SK-N-SH treated with all-trans-retinoic acid at 6 μM for 48 hours (cell line): ENCODE results near the gene EHD2.

Experiments
- ATAC-seq: fragments of 200-7000 bp; cut with Tn5 transposase; 3 replicates; pipeline ENCODE4 v1.9.1; 2020; ENCODE audit warnings: mild to moderate bottlenecking, moderate library complexity
- BACH2 ChIP-seq: fragments of 250-450 bp; sonication (Bioruptor Pico); IDR thresholded peaks from 2 replicates; pipeline ENCODE4 v1.9.0; 2021; ENCODE audit warnings: mild to moderate bottlenecking, borderline replicate concordance
- CSDC2 ChIP-seq: fragments of 250-450 bp; sonication (Bioruptor Pico); IDR thresholded peaks from 2 replicates; pipeline ENCODE4 v1.5.0; 2020; ENCODE audit warnings: mild to moderate bottlenecking, moderate library complexity
- CSRNP3 ChIP-seq: fragments of 250-450 bp; sonication (Bioruptor Pico); IDR thresholded peaks from 2 replicates; pipeline ENCODE4 v1.5.1; 2021; ENCODE audit warnings: mild to moderate bottlenecking, moderate library complexity
- ESRRG ChIP-seq: fragments of 250-450 bp; sonication (Bioruptor Pico); IDR thresholded peaks from 2 replicates; pipeline ENCODE4 v1.6.1; 2021; ENCODE audit warnings: mild to moderate bottlenecking
- GLIS3 ChIP-seq: fragments of 250-450 bp; sonication (Bioruptor Pico); IDR thresholded peaks from 2 replicates; pipeline ENCODE4 v1.5.0; 2020; ENCODE audit warnings: mild to moderate bottlenecking, moderate library complexity
- ISL1 ChIP-seq: fragments of 250-450 bp; sonication (Bioruptor Pico); IDR thresholded peaks from 2 replicates; pipeline ENCODE4 v2.1.2; 2022; ENCODE audit warnings: mild to moderate bottlenecking, moderate library complexity
- OSR1 ChIP-seq: fragments of 250-450 bp; sonication (Bioruptor Pico); IDR thresholded peaks from 2 replicates; pipeline ENCODE4 v1.8.0; 2022; ENCODE audit warnings: moderate library complexity, mild to moderate bottlenecking, inconsistent platforms
- PATZ1 ChIP-seq: fragments of 250-450 bp; sonication (Bioruptor Pico); IDR thresholded peaks from 2 replicates; pipeline ENCODE4 v1.8.0; 2020; ENCODE audit warnings: mild to moderate bottlenecking, moderate library complexity, borderline replicate concordance
- POU6F1 ChIP-seq: fragments of 250-450 bp; sonication (Bioruptor Pico); IDR thresholded peaks from 2 replicates; pipeline ENCODE4 v1.8.0; 2021; ENCODE audit warnings: low read depth, mild to moderate bottlenecking, moderate library complexity, borderline replicate concordance
- RARB ChIP-seq: fragments of 250-450 bp; sonication (Bioruptor Pico); IDR thresholded peaks from 2 replicates; pipeline ENCODE4 v1.8.0; 2021; ENCODE audit warnings: mild to moderate bottlenecking, moderate library complexity
- SNAI2 ChIP-seq: fragments of 250-450 bp; sonication (Bioruptor Pico); IDR thresholded peaks from 2 replicates; pipeline ENCODE4 v1.5.0; 2020; ENCODE audit warnings: mild to moderate bottlenecking, moderate library complexity
- TCF4 ChIP-seq: fragments of 250-450 bp; sonication (Bioruptor Pico); IDR thresholded peaks from 2 replicates; pipeline ENCODE4 v1.8.0; 2021; ENCODE audit warnings: mild to moderate bottlenecking, moderate library complexity, borderline replicate concordance
- ZC3H10 ChIP-seq: fragments of 250-450 bp; sonication (Bioruptor Pico); IDR thresholded peaks from 2 replicates; pipeline ENCODE4 v1.5.1; 2021; ENCODE audit warnings: mild to moderate bottlenecking, moderate library complexity
- ZFP3 ChIP-seq: fragments of 250-450 bp; sonication (Bioruptor Pico); IDR thresholded peaks from 2 replicates; pipeline ENCODE4 v1.5.0; 2020; ENCODE audit warnings: mild to moderate bottlenecking, moderate library complexity
- ZNF70 ChIP-seq: fragments of 450-650 bp; formaldehyde crosslinking; IDR thresholded peaks from 2 replicates; pipeline ENCODE4 v1.5.0; 2020; ENCODE audit warnings: mild to moderate bottlenecking, moderate library complexity
- ZNF8 ChIP-seq: fragments of 450-650 bp; formaldehyde crosslinking; IDR thresholded peaks from 2 replicates; pipeline ENCODE4 v1.5.0; 2020; ENCODE audit warnings: mild to moderate bottlenecking, moderate library complexity

EHD2 gene

GRCh38 chr19:47790398-47790814, 77.2 kb downstream of the EHD2 start:
- ATAC-seq = peak; percentile 94
- TF ChIP-seq CSRNP3 (CRISPR knock-in tag) = no peak
- no peak for TF ChIP-seq GLIS3
- TF ChIP-seq ZFP3 (CRISPR knock-in tag) = no peak
- no peak for TF ChIP-seq ZNF70 (CRISPR knock-in tag)
- no peak for TF ChIP-seq ISL1 (CRISPR knock-in tag)
- no peak for TF ChIP-seq POU6F1 (CRISPR knock-in tag)
- TF ChIP-seq BACH2 (CRISPR knock-in tag) = no peak
- TF ChIP-seq SNAI2 (CRISPR knock-in tag) = no peak
- TF ChIP-seq ZNF8 (CRISPR knock-in tag) = no peak
- no peak for TF ChIP-seq OSR1
- TF ChIP-seq ESRRG (CRISPR knock-in tag) = no peak
- no peak for TF ChIP-seq TCF4
- TF ChIP-seq ZC3H10 (CRISPR knock-in tag) = no peak
- no peak for TF ChIP-seq PATZ1 (CRISPR knock-in tag)
- no peak for TF ChIP-seq RARB (CRISPR knock-in tag)
- no peak for TF ChIP-seq CSDC2
- TF ChIP-seq, all 23 proteins: peak for 0

- ATAC-seq = no peak
- TF ChIP-seq RARB (CRISPR knock-in tag) (no peak), TCF4 (no peak), ZC3H10 (CRISPR knock-in tag) (no peak), ZNF8 (CRISPR knock-in tag) (peak; percentile 99), PATZ1 (CRISPR knock-in tag) (no peak)
Measured at GRCh38 chr19:47792616-47793015, 79.4 kb downstream of the EHD2 start.
